ENCODE data around the gene CLBA1. TPM values are rescaled to one million over a fixed set of nuclear protein-coding genes. Genes with fewer than 3 reads are reported as not detected.

Gene CLBA1
- total RNA-seq, 1 experiment from 2014 or later: 19.2 TPM

GRCh38 chr14:105039458-105040205, 54.0 kb downstream of the CLBA1 start:
- no peaks in the 10 kb centered on the region for H4K20me1 ChIP-seq (ENCODE audit: low read length)
- no peaks in the 10 kb centered on the region for H3K9me2 ChIP-seq (replicated peaks; ENCODE audit: low read length)
- no peaks in the 10 kb centered on the region for H3K27me3 ChIP-seq (ENCODE audit: low read length)
- H3F3A ChIP-seq (ENCODE audit: low read length, unreplicated experiment): no peaks in the 10 kb centered on the region
- intact Hi-C loops (cut with micrococcal nuclease): no loop called here
- CTCF ChIA-PET: no interaction called here
- H2AFZ ChIP-seq (ENCODE audit: low read length): no peak overlapping the region
- no peak for DNase-seq
- no peaks in the 10 kb centered on the region for H3K36me3 ChIP-seq (ENCODE audit: low read depth, low read length)
- no peak for ATAC-seq
- H3K79me2 ChIP-seq (ENCODE audit: low read length): no peaks in the 10 kb centered on the region
- H3K4me3 ChIP-seq (ENCODE audit: low read length): no peak overlapping the region
- no peaks in the 10 kb centered on the region for H3K9me3 ChIP-seq (ENCODE audit: low read length)
- 0 out of 2 replicates have a peak, but pooled peaks cover 3% of the 10 kb centered on the region for H3K4me1 ChIP-seq (ENCODE audit: insufficient read depth, low read length)
- no peak overlapping the region for H3K27ac ChIP-seq (ENCODE audit: low read length)
- no peak for TF ChIP-seq CTCF (conservative IDR thresholded peaks at IDR 0.05; ENCODE audit: low read depth, low read length)
- TF ChIP-seq EZH2phosphoT487 (IDR thresholded peaks at IDR 0.05; ENCODE audit: borderline replicate concordance, low read length): no peak
- no peak for TF ChIP-seq EZH2 (IDR thresholded peaks at IDR 0.05; ENCODE audit: low read length, unreplicated experiment)
- H3K4me2 ChIP-seq (ENCODE audit: low read length): no peak overlapping the region
- POLR2A ChIA-PET (ENCODE audit: unreplicated experiment): no interaction called here
- no TSS peak for BruUV-seq (replicated peaks)
- H3K9ac ChIP-seq (ENCODE audit: low read length): no peak overlapping the region

- Histone ChIP-seq H3K9me2 (replicated peaks; ENCODE audit: low read length) (no peaks in the 10 kb centered on the region), H3K79me2 (ENCODE audit: low read length) (no peaks in the 10 kb centered on the region), H3K9ac (ENCODE audit: low read length) (no peak overlapping the region), H3K27ac (ENCODE audit: low read length) (no peak overlapping the region), H4K20me1 (ENCODE audit: low read length) (no peaks in the 10 kb centered on the region), H3K9me3 (ENCODE audit: low read length) (no peaks in the 10 kb centered on the region), H3K4me2 (ENCODE audit: low read length) (no peak overlapping the region), H3K4me3 (ENCODE audit: low read length) (no peak overlapping the region), H3K27me3 (ENCODE audit: low read length) (no peaks in the 10 kb centered on the region), H3K36me3 (ENCODE audit: low read depth, low read length) (no peaks in the 10 kb centered on the region; the same call in 1 of the 2 replicates), H2AFZ (ENCODE audit: low read length) (no peak overlapping the region), H3K4me1 (ENCODE audit: insufficient read depth, low read length) (0 out of 2 replicates have a peak, but pooled peaks cover 3% of the 10 kb centered on the region), H3F3A (ENCODE audit: low read length, unreplicated experiment) (no peaks in the 10 kb centered on the region)
- intact Hi-C loops (cut with micrococcal nuclease): no loop called here
- TF ChIP-seq EZH2phosphoT487 (IDR thresholded peaks at IDR 0.05; ENCODE audit: borderline replicate concordance, low read length) (no peak), EZH2 (IDR thresholded peaks at IDR 0.05; ENCODE audit: low read length, unreplicated experiment) (no peak), CTCF (conservative IDR thresholded peaks at IDR 0.05; ENCODE audit: low read depth, low read length) (no peak)
- CTCF ChIA-PET: no interaction called here
- POLR2A ChIA-PET (ENCODE audit: unreplicated experiment): no interaction called here
- DNase-seq (peak; percentile 30), ATAC-seq (peak; percentile 14; the same call in 1 of the 2 replicates)
- BruUV-seq (replicated peaks): no TSS peak
These were observed 56.5 kb downstream of the CLBA1 start for GRCh38 chr14:105041841-105042765.

Measured in PC-3 (cell line).